Neuronal stem cell (in vitro differentiated cells): Measurements from ENCODE around the gene SLC9A9.

Experiments used
- DNase-seq: peaks from one replicate; pipeline ENCODE4 v3.0.0-alpha.2; 2013; ENCODE audit warnings: low spot score
- H2AFZ ChIP-seq: one replicate; pipeline ENCODE4 v1.6.1; 2013; ENCODE audit warnings: mild to moderate bottlenecking, low read length, inconsistent platforms
- H2AK5ac ChIP-seq: 2 replicates; pipeline ENCODE4 v1.6.1; 2013; ENCODE audit warnings: low read depth, mild to moderate bottlenecking, inconsistent platforms, low read length, moderate library complexity, mixed read lengths
- H2BK120ac ChIP-seq: 2 replicates; pipeline ENCODE4 v1.6.1; 2013; ENCODE audit warnings: low read depth, mild to moderate bottlenecking, inconsistent platforms, low read length, moderate library complexity, mixed read lengths
- H2BK12ac ChIP-seq: one replicate; pipeline ENCODE4 v1.6.1; 2013; ENCODE audit warnings: low read length, inconsistent platforms
- H2BK15ac ChIP-seq: 2 replicates; pipeline ENCODE4 v1.6.1; 2013; ENCODE audit warnings: mild to moderate bottlenecking, low read length, inconsistent platforms, mixed read lengths
- H2BK5ac ChIP-seq: one replicate; pipeline ENCODE4 v1.6.1; 2013; ENCODE audit warnings: inconsistent platforms, mild to moderate bottlenecking, low read length, moderate library complexity
- H3K14ac ChIP-seq: one replicate; pipeline ENCODE4 v1.6.1; 2013; ENCODE audit warnings: low read length, inconsistent platforms
- H3K18ac ChIP-seq: 2 replicates; pipeline ENCODE4 v1.6.1; 2013; ENCODE audit warnings: low read length, inconsistent platforms
- H3K23ac ChIP-seq: 2 replicates; pipeline ENCODE4 v1.6.1; 2013; ENCODE audit warnings: low read depth, mild to moderate bottlenecking, mixed read lengths, low read length, inconsistent platforms; ENCODE audit not compliant: poor library complexity
- H3K27ac ChIP-seq: replicated peaks from 3 replicates; pipeline ENCODE4 v1.5.1; 2013; ENCODE audit warnings: low read length, inconsistent platforms
- H3K27me3 ChIP-seq, 3 experiments: 2 replicates each; pipeline ENCODE4 v1.6.1; 2013; ENCODE audit warnings: low read length in 3 of 3, mild to moderate bottlenecking in 2 of 3, inconsistent platforms in 1 of 3, low read depth in 1 of 3, mixed read lengths in 1 of 3, moderate library complexity in 1 of 3; ENCODE audit not compliant: control insufficient read depth in 3 of 3, insufficient read depth in 3 of 3
- H3K36me3 ChIP-seq, 2 donors: replicated peaks in 1 of 2; 2 replicates each; pipeline ENCODE4 v1.6.1; 2013; ENCODE audit warnings: low read length in 2 of 2; ENCODE audit not compliant: control insufficient read depth in 2 of 2, insufficient read depth in 2 of 2
- H3K4ac ChIP-seq: 2 replicates; pipeline ENCODE4 v1.6.1; 2013; ENCODE audit warnings: inconsistent platforms, mild to moderate bottlenecking, low read length, moderate library complexity
- H3K4me1 ChIP-seq, 2 donors: 1 replicate in 1 of 2; 2 replicates in 1 of 2; pipeline ENCODE4 v1.6.1; 2013; ENCODE audit warnings: low read length in 2 of 2, low read depth in 1 of 2; ENCODE audit not compliant: control insufficient read depth in 2 of 2, insufficient read depth in 1 of 2
- H3K4me2 ChIP-seq: one replicate; pipeline ENCODE4 v1.6.1; 2013; ENCODE audit warnings: mild to moderate bottlenecking, low read length, inconsistent platforms; ENCODE audit not compliant: insufficient read depth, poor library complexity, severe bottlenecking
- H3K4me3 ChIP-seq, 2 donors: 2 replicates each; pipeline ENCODE4 v1.5.1; 2013; ENCODE audit warnings: low read length in 2 of 2, mild to moderate bottlenecking in 2 of 2, inconsistent platforms in 1 of 2, moderate library complexity in 1 of 2
- H3K79me1 ChIP-seq: one replicate; pipeline ENCODE4 v1.6.1; 2013; ENCODE audit warnings: low read depth, mild to moderate bottlenecking, inconsistent platforms, low read length, moderate library complexity
- H3K9ac ChIP-seq: one replicate; pipeline ENCODE4 v1.6.1; 2013; ENCODE audit warnings: mild to moderate bottlenecking, low read depth, low read length, inconsistent platforms; ENCODE audit not compliant: poor library complexity
- H3K9me3 ChIP-seq, 2 donors: replicated peaks in 1 of 2; 2 replicates each; pipeline versions ENCODE3 to v1.6.1; 2013; ENCODE audit warnings: low read length in 2 of 2, mild to moderate bottlenecking in 2 of 2, inconsistent platforms in 1 of 2, low read depth in 1 of 2, mixed read lengths in 1 of 2, moderate library complexity in 1 of 2; ENCODE audit not compliant: control insufficient read depth in 2 of 2, insufficient read depth in 1 of 2
- H4K8ac ChIP-seq: one replicate; pipeline ENCODE4 v1.6.1; 2013; ENCODE audit warnings: low read depth, mild to moderate bottlenecking, inconsistent platforms, low read length, moderate library complexity
- H4K91ac ChIP-seq: one replicate; pipeline ENCODE4 v1.6.1; 2013; ENCODE audit warnings: low read length, low read depth, mild to moderate bottlenecking, inconsistent platforms; ENCODE audit not compliant: poor library complexity
- WGBS, 2 donors: extraction: QIAGEN DNeasy Blood & Tissue Kit; methylation state at CpG; one replicate each; pipeline ENCODE4 v1.1.7; 2013; ENCODE audit warnings: missing lambda C conversion rate in 2 of 2, mixed read lengths in 1 of 2; ENCODE audit not compliant: insufficient read length in 2 of 2, insufficient replicate concordance in 1 of 2; ENCODE audit errors: extremely low coverage in 2 of 2; 5-methylcytosine and 5-hydroxymethylcytosine counted together

Gene SLC9A9

GRCh38 chr3:143278721-143279120, 569.5 kb downstream of the SLC9A9 start:
- H2BK15ac ChIP-seq, result no peak overlapping the region
- no peak overlapping the region for H3K27ac ChIP-seq
- no peak overlapping the region for H2BK5ac ChIP-seq
- WGBS, 2 donors, result no CpG with 5 or more reads among the region's 1 CpG
- H4K8ac ChIP-seq, result no peak overlapping the region
- no peak overlapping the region for H3K4me2 ChIP-seq
- H2AFZ ChIP-seq, result no peak overlapping the region
- H2AK5ac ChIP-seq, result no peak overlapping the region
- H3K4me1 ChIP-seq, result peaks cover 0 to 8% of the 10 kb centered on the region in 2 donors
- H3K23ac ChIP-seq, result no peak overlapping the region
- H3K79me1 ChIP-seq, result no peaks in the 10 kb centered on the region
- H3K9ac ChIP-seq, result no peak overlapping the region
- no peaks in the 10 kb centered on the region for H3K36me3 ChIP-seq
- no peaks in the 10 kb centered on the region for H3K9me3 ChIP-seq
- no peak overlapping the region for H3K4ac ChIP-seq
- H3K4me3 ChIP-seq, result no peak overlapping the region
- H2BK12ac ChIP-seq, result no peak overlapping the region
- no peak for DNase-seq
- no peak overlapping the region for H3K14ac ChIP-seq
- no peaks in the 10 kb centered on the region for H3K27me3 ChIP-seq
- H2BK120ac ChIP-seq, result no peak overlapping the region
- no peak overlapping the region for H3K18ac ChIP-seq
- H4K91ac ChIP-seq, result no peak overlapping the region

- no peak for DNase-seq
Measured at GRCh38 chr3:143277531-143277930, 570.7 kb downstream of the SLC9A9 start.

GRCh38 chr3:143276592-143276991, 571.7 kb downstream of the SLC9A9 start:
- Histone ChIP-seq H3K4me2 (no peak overlapping the region), H3K9me3 (no peaks in the 10 kb centered on the region), H2AK5ac (no peak overlapping the region), H3K4ac (no peak overlapping the region), H2BK120ac (no peak overlapping the region), H3K18ac (no peak overlapping the region), H3K9ac (no peak overlapping the region), H3K36me3 (no peaks in the 10 kb centered on the region), H3K27me3 (no peaks in the 10 kb centered on the region), H2BK12ac (no peak overlapping the region), H4K91ac (no peak overlapping the region), H3K14ac (no peak overlapping the region), H3K4me3 (no peak overlapping the region), H4K8ac (no peak overlapping the region), H2BK5ac (no peak overlapping the region), H3K27ac (no peak overlapping the region), H2AFZ (peak overlapping the region; percentile 50), H2BK15ac (no peak overlapping the region), H3K4me1 (peaks cover 0 to 8% of the 10 kb centered on the region in 2 donors), H3K79me1 (no peaks in the 10 kb centered on the region), H3K23ac (no peak overlapping the region)
- no peak for DNase-seq

More at GRCh38 chr3:143277531-143277930, 570.7 kb downstream of the SLC9A9 start:
- no peak overlapping the region for H2BK120ac ChIP-seq
- no peak overlapping the region for H3K27ac ChIP-seq
- H3K14ac ChIP-seq, result no peak overlapping the region
- H3K4me1 ChIP-seq, result peaks cover 0 to 8% of the 10 kb centered on the region in 2 donors
- no peak overlapping the region for H3K18ac ChIP-seq
- no peaks in the 10 kb centered on the region for H3K27me3 ChIP-seq
- H3K4ac ChIP-seq, result no peak overlapping the region
- no peak overlapping the region for H3K9ac ChIP-seq
- H2AK5ac ChIP-seq, result no peak overlapping the region
- no peak overlapping the region for H2BK5ac ChIP-seq
- H3K79me1 ChIP-seq, result no peaks in the 10 kb centered on the region
- WGBS, 2 donors, result no CpG with 5 or more reads among the region's 2 CpGs
- no peak overlapping the region for H3K4me2 ChIP-seq
- no peaks in the 10 kb centered on the region for H3K9me3 ChIP-seq
- no peak overlapping the region for H3K23ac ChIP-seq
- H4K8ac ChIP-seq, result no peak overlapping the region
- H3K36me3 ChIP-seq, result no peaks in the 10 kb centered on the region
- H4K91ac ChIP-seq, result no peak overlapping the region
- no peak overlapping the region for H3K4me3 ChIP-seq
- H2BK12ac ChIP-seq, result no peak overlapping the region
- H2BK15ac ChIP-seq, result no peak overlapping the region
- peak overlapping the region; percentile 17 for H2AFZ ChIP-seq

GRCh38 chr3:143273975-143274690, 574.1 kb downstream of the SLC9A9 start:
- Histone ChIP-seq H3K18ac (no peak overlapping the region), H2BK120ac (no peak overlapping the region), H2AK5ac (no peak overlapping the region), H3K27ac (no peak overlapping the region), H2AFZ (no peak overlapping the region), H2BK5ac (no peak overlapping the region), H3K4me3 (no peak overlapping the region), H4K8ac (no peak overlapping the region), H3K4me2 (no peak overlapping the region), H3K4ac (no peak overlapping the region), H3K36me3 (no peaks in the 10 kb centered on the region), H2BK12ac (no peak overlapping the region), H4K91ac (no peak overlapping the region), H3K14ac (no peak overlapping the region), H3K27me3 (no peaks in the 10 kb centered on the region), H3K79me1 (no peaks in the 10 kb centered on the region), H3K9me3 (no peaks in the 10 kb centered on the region), H3K4me1 (peaks cover 0 to 8% of the 10 kb centered on the region in 2 donors), H2BK15ac (no peak overlapping the region), H3K23ac (no peak overlapping the region), H3K9ac (no peak overlapping the region)
- DNase-seq, result no peak
- no CpG with 5 or more reads among the region's 1 CpG for WGBS, 2 donors
